ENCODE measurements around the gene CEMIP2.
"Not testable (repeated sequence)": the region's sequence is repeated elsewhere in the genome, so short reads cannot be mapped to it uniquely, and the experiment has no call there.

CEMIP2 gene

DNA sequence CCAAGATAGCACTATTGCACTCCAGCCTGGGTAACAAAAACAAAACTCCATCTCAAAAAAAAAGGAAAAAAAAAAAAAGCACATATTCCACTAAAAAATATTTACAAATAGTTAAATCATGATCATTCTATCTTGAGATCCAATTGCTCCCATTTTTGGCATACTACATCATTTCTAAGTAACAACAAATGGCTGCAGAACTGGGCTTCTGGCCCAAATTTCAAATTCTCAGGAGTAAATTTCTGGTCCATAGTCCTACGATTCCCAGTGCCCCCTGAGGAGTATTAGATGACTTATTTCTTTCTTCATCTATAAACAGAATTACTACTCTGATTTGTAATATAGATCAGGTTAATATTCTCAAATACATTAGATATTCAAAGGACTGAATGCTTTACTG is 62.1 kb downstream of the CEMIP2 start:
- no peak for DNase-seq

DNA sequence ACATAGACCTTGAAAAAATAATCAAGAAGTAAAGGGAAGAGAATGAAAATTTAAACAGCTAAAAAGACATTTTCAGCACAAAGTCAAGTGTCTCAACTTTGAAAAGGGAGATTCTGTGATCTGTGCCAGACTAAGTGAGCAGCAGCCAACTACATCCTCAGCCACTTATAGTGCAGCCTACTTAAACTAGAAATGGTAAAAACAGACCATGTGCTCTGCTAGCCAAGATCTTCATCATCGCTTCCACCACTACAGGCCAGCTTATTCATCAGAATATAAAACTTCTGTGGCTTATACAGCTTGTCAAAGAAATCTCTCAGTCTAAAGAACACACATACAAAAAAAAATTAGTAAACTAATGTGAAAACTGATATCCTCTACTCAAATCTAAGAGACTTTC is 63.5 kb downstream of the CEMIP2 start:
- no peak for DNase-seq

DNA sequence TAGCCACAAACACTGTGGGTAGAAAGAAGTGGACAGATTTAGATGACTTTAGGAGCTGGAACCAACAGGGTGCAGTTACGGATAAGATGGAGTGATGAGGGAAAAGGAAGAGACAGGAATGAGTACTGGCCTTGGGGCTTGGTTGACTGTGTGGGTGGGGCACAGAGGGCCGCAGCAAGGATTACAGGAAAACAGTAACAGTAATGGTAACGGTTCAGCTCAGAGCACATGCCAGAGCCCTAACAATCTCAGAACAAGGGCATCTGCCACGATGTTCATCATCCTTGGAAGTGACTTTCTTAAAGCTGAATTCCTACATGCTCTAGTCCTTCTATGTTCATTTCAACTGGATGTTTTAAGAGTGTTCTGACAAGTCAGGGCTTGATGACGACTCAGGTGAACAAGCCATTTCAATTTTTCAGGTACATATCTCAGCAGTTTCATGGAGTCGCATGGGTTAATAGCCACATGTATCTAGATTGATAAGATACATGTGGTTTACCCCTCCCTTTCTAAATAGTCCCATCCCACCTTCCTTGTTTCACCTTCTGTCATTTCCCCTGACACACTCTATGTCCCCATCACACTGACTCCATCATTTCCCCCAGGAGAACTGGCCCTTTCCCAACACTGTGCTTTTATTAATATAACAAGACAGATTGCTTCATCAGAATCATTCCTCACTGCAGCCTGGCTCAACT is 65.0 kb downstream of the CEMIP2 start:
- no peak for DNase-seq

DNA sequence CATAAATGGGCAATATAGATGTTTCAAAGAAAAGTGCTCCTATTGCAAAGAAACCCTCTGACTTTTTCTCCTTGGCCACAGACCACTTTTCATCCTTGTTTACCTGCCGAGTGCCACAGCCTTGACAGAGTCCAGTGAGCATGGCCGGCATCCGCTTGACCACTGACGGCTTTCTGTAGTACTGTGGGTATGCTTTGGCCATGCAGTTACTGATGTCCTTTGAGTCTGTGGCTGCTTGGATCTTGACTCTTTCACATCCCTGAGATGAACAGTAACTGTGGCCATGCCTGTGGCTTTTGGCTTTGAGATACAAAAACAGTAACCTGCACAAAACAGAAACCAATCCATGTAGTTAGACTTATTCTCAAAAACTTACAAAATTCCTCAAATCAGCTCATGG is 70.4 kb downstream of the CEMIP2 start:
- no peak for DNase-seq

DNA sequence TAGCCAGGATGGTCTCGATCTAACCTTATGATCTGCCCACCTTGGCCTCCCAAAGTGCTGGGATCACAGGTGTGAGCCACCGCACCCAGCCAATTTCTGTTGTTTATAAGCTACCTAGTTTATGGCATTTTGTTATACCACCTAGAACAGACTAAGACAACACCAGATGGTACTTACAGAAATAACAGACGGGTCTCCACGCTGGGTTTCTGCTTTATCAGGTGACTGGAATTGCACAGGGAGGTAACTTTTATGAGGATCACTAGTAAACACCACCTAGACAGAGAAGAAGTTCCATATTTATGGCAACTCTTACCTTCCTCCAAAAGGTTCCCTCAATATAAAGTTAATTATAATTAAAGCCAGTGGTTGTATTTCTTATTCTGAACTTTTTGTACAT is 74.0 kb downstream of the CEMIP2 start:
- no peak for DNase-seq

DNA sequence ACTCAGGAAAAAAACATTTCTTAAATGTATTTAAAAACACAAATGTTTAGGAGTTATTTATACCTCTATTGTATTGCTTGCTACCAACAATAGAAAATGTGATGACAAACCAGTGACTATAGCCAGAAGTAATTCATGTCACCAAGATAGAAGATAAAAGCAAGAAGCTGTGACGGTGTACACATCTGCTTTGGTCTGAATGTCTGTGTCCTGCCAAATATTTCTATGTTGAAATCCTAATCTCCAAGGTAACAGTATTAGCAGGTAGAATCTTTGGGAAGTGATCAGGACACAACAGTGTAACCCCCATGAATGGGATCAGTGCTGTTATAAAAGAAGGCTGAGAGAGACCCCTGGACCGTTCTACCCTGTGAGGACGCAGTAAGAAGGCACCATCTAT is 74.7 kb downstream of the CEMIP2 start:
- no peak for DNase-seq

DNA sequence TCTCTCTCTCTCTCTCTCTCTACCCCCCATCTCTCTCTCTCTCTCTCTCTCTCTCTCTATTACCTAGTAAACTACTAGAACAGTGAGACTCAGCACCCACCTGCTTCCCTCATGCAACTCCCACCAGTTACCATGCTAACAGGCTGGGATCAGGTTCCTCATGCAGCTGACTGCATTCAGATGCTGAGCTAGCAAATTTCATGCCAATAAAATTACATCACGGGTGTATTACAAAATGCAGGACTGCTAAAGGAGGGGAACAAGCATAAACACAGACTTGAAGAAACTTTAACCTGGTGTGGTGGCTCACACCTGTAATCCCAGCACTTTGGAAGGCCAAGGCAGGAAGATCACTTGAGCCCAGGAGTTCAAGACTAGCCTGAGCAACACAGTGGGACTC is 76.0 kb downstream of the CEMIP2 start:
- no peak for DNase-seq

DNA sequence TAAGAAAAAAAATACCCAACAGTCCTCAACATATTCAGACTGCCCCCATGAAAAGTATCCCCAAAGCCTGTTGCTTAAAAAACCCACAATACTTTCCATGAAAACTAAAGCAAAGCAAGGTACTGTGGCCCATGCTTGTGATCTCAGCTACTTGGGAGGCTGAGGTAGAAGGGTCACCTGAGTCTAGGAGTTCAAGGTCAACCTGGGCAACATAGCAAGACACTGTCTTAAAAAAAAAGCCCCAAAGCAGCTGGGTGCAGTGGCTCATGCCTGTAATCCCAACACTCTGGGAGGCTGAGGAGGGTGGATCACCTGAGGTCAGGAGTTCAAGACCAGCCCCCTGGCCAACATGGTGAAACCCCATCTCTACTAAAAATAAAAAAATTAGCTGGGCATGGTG is 76.7 kb downstream of the CEMIP2 start:
- DNase-seq, result not testable (repeated sequence)

DNA sequence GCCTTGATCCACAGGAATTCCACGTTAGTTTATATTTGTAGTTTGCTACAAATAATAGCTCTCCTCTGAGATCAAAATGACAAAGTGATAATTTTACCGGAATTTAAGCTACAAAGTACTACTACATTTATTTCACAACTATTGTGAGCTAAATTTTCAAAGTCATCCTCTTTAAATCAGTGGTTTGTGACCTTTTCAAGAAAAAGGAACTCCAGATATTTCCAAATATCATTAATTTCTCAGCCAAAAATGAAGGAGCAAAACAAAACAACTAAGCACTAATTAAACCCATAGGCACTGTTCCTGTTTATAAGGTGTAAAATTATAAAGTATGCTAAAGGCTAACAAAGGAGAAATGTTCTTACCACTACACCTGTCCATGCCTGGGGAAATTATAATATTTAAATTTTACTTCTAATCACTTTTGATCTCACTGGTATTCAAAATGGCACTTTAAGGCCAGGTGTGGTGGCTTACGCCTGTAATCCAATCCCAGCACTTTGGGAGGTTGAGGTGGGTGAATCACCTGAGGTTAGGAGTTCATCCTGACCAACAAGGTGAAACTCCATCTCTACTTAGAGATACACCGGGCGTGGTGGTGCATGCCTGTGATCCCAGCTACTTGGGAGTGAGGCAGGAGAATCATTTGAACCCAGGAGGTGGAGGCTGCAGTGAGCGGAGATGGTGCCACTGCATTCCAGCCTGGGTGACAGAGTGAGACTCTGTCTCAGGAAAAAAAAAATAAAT is 77.5 kb downstream of the CEMIP2 start:
- no peak for DNase-seq

DNA sequence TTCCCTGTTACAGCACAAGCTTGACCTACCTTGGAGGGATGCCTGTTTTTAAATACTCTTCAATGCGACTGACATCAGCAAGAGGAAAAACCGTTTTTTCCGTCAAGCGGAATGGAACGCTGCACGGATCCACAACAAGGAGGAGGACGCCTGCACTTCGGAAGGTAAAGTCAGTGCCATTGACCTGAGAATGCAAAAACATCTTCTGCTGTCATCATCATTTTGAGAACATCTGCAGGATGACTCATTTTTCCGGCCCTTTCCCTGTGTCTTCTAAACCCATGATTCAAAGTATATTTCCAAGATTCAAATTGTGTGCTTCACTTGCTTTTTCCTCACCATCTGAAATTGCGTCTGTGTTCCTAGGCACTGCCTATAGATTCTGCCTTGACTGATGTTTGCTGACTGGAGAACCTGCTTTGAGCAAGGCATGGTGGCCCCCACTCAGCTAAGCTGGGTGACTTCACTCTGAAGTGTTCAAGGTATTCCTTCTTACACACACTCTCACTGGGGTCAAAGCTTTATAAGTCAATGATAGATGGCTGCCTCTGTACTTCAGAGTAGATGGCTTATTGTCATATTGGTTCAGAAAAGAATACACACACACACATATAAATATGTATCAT is 78.1 kb downstream of the CEMIP2 start:
- no peak for DNase-seq

DNA sequence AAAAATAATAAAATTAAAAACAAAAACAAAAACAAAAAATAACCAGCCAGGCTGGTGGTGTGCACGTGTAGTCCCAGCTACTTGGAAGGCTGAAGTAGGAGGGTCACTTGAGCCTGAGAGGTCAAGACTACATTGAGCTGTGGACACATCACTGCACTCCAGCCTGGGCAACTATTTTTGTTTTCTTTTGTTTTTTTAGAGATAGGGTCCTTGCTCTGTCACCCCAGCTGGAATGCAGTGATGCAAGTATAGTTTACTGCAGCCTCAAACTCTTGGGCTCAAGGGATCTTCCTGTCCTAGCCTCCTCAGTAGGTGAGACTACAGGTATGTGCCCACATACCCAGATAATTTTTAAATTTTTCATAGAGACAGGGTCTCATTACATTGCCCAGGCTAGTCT is 80.6 kb downstream of the CEMIP2 start:
- DNase-seq, result no peak

DNA sequence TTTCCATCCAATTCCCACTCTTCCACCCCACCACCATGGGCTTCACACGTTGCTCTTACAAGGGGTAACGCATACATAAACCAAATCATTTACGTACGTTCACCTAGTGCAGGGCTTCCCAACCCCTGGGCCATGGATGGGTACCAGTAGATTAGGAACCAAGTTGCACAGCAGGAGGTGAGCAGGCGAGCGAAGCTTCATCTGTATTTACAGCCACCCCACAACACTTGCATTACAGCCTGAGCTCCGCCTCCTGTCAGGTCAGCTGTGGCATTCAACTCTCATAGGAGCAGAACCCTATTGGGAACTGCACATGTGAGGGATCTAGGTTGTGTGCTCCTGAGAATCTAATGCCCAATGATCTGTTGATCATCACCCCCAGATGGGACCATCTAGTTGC is 82.3 kb downstream of the CEMIP2 start:
- DNase-seq, result no peak

DNA sequence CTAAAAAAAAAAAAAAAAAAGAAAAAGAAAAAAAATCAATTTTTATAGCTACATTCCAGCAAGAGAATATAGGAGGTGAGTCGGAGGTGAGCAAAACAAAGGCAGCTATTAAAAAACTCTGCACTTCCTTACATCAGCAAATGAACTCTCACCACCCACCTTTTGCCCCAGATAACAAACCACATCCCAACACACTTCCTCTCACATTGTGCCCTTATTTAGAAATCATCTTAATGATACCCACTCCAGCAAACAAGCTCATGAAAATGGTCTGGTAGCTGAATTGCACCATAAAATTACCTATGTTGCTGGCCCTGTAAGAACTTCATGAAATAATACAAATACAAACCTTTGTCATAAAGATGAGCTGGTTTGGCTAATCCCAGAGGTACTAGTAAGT is 82.9 kb downstream of the CEMIP2 start:
- no peak for DNase-seq

DNA sequence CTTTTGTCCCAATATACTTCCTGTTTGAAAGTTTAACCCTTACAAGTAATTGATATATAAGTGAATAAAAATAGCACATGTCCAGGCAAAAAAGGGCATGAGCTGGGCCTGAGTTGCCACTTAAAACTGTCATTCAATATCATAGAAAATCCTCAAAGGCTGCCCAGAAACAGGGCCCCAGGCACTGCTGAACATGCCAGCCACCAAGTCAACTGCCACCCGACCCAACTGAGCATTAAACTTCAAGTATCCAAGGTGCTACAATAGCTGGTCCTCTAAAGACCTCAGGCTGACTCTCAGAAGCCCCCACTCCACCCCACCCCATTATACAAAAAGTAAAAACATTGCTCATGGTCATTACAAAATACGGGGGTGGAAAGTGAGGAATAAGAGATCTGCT is 83.7 kb downstream of the CEMIP2 start:
- DNase-seq, result no peak

DNA sequence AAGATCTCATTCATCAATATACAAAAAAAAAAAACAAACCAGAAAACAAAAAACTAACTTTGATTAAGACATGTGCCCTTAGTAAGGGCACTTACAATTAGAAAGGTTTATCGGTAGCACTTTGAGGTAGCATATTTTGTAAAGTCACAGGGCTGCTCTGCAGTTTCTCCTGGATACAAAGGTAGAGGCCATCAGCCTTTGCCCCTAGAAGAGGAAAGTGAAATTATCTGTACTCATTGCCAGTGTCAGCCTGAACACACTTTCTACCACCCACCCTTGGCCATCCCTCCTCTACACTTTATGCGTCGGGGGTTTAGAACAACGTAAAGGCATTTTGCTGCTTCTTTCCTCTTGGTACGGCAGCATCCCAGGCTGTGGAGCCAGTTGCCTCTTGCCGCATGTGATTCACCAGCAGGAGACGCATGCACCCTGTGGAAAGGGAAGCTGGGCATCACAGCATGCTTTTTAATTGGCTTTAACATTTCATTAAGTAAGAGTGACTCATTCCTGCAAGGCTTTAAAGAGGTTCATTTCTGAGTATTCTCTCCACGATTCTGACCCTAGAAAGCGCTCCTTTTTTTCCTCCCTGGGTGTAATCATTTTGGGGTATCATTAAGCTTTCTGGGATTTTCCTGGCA is 84.6 kb downstream of the CEMIP2 start:
- peak; percentile 52 for DNase-seq

DNA sequence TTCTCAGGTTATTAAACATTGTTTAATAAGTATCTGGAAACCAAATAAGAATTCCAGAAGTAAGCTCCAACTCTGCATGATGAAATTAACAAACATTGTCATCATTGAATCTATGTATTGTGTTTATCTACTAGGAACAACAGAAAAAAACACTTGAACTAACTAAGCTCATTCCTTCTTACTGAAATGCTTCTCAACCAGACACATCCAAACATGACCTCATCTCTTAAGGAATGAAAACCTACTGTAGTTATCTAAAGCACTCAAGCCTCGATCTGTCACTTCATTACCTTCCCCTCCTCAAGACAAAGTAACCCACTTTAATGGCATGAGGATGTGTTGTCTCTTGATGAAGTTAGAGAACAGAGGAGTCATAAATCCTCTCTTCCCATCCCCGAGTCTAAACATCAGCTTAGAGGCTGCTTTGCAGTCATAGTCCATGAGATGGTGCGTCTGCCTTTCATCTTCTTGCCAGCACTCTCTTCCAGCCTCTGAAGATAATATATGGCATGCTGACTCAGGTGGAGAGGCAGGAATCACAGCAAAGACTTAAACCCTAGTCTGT is 86.5 kb downstream of the CEMIP2 start:
- DNase-seq, result no peak

DNA sequence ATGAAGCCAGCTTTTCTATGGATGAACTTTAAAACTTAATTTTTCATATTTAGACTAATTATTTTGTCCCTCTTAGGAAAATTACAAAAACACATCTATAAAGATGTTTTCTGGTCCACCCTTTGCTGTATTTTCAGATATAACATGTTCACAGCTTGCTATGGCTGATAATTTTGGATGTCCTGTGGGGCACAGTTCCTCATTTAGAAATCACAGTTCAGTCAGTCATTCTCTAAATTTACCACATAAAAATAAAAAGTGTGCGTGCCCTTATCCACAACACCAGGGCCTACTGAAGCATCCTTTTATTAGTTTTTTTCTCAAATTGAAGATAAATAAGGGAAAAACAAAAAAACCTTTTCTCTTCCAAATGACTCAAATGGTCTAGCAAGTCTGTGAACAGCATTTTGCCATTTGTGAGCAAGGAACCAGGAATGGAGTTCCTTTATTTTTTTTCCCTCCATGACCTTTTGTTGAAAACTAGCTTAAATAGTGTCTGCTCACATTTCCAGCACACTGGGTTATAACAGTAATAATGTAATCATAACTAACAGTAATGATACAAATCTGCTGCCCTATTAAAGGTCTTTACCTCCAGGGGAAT is 87.1 kb downstream of the CEMIP2 start:
- DNase-seq, result no peak

DNA sequence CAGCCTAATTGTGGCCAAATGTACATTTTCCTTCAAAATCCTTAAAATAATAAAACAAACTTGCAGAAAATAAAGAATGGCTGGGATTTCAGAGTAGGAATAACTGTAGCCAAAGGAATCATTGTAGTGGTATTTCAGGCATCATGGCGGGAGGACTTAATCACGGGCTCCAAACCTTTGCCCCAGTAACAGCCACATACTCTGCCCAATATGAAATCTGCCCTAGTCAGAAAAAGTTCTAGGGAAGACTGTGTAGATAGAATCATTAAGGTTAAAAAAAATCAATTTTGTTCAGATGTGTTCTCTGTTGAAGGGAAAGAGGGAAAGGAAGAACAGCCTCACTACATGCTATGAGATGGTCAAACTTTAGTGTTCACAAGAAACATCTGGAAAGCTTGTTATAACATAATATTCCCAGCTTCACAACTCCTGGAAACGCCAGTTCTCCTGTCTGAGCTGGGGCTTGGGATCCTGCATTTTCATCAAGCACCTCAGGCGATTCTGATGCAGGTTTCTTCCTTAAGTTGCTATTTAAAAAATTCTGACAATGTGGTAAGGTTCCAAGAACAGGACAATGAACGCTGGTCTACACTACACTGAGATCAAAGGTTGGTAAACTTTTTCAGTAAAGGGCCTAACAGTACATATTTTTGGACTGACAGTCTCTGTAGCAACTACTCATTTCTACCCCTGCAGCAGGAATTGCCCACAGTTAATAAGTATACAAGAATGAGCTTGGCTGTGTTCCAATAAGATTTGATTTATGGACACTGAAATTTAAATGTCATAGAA is 87.9 kb downstream of the CEMIP2 start:
- DNase-seq, result no peak

DNA sequence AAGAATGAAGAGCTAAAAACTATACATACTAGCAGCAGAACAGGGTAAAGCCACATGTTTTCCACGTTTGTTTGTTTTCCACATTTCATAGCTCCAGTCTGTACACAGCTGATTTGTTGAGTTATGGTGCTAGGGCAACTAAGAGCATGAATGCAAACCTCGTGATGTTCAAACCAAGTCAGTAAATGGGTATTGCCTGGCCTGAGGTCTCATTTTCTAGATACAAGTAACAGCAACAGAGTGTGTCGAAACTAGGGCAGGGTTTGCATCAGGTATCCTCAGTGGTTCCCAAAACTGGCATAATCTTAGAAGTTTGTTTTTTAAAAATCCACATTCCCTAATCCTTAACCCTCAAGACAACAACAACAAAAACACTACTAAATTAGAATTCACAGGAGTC is 89.3 kb downstream of the CEMIP2 start:
- DNase-seq, result no peak

DNA sequence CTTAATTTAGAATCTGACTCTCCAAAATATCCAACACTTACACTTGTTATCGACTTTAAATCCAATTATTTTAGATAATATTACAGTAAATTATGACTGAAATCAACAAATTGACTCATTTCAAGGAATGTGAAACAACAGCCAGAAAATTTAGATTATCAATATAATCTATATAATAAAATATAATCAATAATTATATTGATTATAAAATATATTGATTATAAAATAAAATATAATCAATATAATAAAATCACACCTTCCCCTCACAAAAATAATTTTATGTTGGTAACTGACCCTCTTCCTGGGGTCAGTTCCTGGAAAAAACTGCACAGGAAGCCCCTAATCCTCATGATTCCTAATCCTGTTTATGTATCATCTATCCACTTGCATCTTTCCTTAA is 91.1 kb downstream of the CEMIP2 start:
- no peak for DNase-seq

DNA sequence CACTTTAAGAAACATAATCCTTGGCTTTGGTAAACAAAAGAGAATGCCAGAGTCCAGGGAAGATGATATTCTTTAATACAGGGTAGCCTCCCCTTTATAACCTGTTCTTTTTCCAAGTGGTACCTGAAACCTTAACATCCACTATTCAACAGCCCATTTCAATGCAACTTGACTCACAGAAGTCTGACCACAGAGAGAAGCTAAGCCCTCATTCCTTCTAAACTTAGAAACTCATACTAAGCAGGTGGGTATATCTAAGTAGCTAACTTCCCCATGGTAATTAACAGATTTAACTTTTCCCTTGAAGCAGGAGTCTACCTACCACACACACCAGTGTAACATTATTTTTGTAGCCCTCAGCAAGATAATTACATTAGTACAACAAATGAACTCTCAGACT is 91.9 kb downstream of the CEMIP2 start:
- no peak for DNase-seq

DNA sequence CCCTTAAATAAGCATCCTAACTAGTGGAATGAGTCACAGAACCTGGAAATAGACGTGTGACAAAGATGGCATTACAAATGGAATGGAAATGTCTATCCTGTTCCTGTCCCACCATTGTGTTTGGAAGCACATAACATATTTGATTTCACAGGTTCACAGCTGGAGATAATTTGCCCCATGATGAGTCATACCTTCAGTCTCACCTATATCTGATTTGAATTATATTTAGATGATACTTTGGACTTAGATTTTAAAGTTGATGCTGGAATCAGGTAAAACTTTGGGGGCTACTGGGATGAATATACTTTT is 92.5 kb downstream of the CEMIP2 start:
- DNase-seq, result no peak
